HepG2 (cell line): ENCODE data around the gene FAM222A. TPM values are rescaled to one million over a fixed set of nuclear protein-coding genes. Genes with fewer than 3 reads are reported as not detected.

Source experiments
- BHLHE40 ChIP-seq: IDR thresholded peaks from 2 replicates; pipeline ENCODE4 v1.6.1; 2011; ENCODE audit warnings: low read length, improper control_type of control experiment
- CEBPB ChIP-seq: IDR thresholded peaks from 2 replicates; pipeline ENCODE4 v1.6.1; 2011; ENCODE audit warnings: low read depth, low read length, improper control_type of control experiment, borderline replicate concordance
- CEBPG ChIP-seq: IDR thresholded peaks from 2 replicates; pipeline ENCODE4 v1.6.1; 2016
- FLYWCH1 ChIP-seq: sonication (generic); formaldehyde crosslinking; IDR thresholded peaks from 2 replicates; pipeline ENCODE4 v1.8.1; 2023; ENCODE audit warnings: mild to moderate bottlenecking, missing genetic modification reagents
- IKZF1 ChIP-seq: fragments of 450-650 bp; IDR thresholded peaks from 2 replicates; pipeline ENCODE4 v1.7.1; 2016
- IRF1 ChIP-seq: sonication (generic); formaldehyde crosslinking; IDR thresholded peaks from 2 replicates; pipeline ENCODE4 v1.4.0; 2020; ENCODE audit warnings: low read depth, mild to moderate bottlenecking, missing genetic modification reagents
- KDM3A ChIP-seq: IDR thresholded peaks from 2 replicates; pipeline ENCODE4 v1.6.1; 2018; ENCODE audit warnings: low read depth, missing compliant biosample characterization
- KLF11 ChIP-seq: IDR thresholded peaks from 2 replicates; pipeline ENCODE4 v1.6.1; 2016; ENCODE audit warnings: missing compliant biosample characterization
- MAFG ChIP-seq: sonication (generic); formaldehyde crosslinking; IDR thresholded peaks from 2 replicates; pipeline ENCODE4 v1.5.1; 2020; ENCODE audit warnings: mild to moderate bottlenecking, missing genetic modification reagents
- MATR3 ChIP-seq: sonication (generic); formaldehyde crosslinking; IDR thresholded peaks from 2 replicates; pipeline ENCODE4 v1.4.0; 2020; ENCODE audit warnings: missing genetic modification reagents
- RXRA ChIP-seq: sonication (generic); formaldehyde crosslinking; IDR thresholded peaks from 2 replicates; pipeline ENCODE4 v1.5.1; 2020; ENCODE audit warnings: missing genetic modification reagents
- SRSF1 ChIP-seq: fragments of 200-400 bp; formaldehyde crosslinking; optimal IDR thresholded peaks from 2 replicates; pipeline ENCODE3; 2017; ENCODE audit warnings: mild to moderate bottlenecking, low read depth, low read length, moderate library complexity
- YEATS2 ChIP-seq: sonication (generic); formaldehyde crosslinking; IDR thresholded peaks from 2 replicates; pipeline ENCODE4 v1.4.0; 2020; ENCODE audit warnings: missing genetic modification reagents, borderline replicate concordance
- ZBTB7A ChIP-seq: sonication (generic); formaldehyde crosslinking; IDR thresholded peaks from 2 replicates; pipeline ENCODE4 v1.8.0; 2022; ENCODE audit warnings: mild to moderate bottlenecking, missing genetic modification reagents
- ZGPAT ChIP-seq: IDR thresholded peaks from 2 replicates; pipeline ENCODE4 v1.6.1; 2016; ENCODE audit warnings: mild to moderate bottlenecking
- ZMYM3 ChIP-seq: sonication (generic); formaldehyde crosslinking; IDR thresholded peaks from 2 replicates; pipeline ENCODE4 v1.5.1; 2020; ENCODE audit warnings: mild to moderate bottlenecking, missing genetic modification reagents
- ZNF12 ChIP-seq: sonication (generic); formaldehyde crosslinking; IDR thresholded peaks from 2 replicates; pipeline ENCODE4 v1.5.0; 2020; ENCODE audit warnings: missing genetic modification reagents
- ZNF30 ChIP-seq: sonication (generic); formaldehyde crosslinking; IDR thresholded peaks from 2 replicates; pipeline ENCODE4 v1.5.0; 2020; ENCODE audit warnings: mild to moderate bottlenecking, missing genetic modification reagents
- ZNF543 ChIP-seq: sonication (generic); formaldehyde crosslinking; IDR thresholded peaks from 2 replicates; pipeline ENCODE4 v1.4.0; 2020; ENCODE audit warnings: mild to moderate bottlenecking, missing genetic modification reagents
- ZNF589 ChIP-seq: sonication (generic); formaldehyde crosslinking; conservative IDR thresholded peaks from 2 replicates; pipeline ENCODE4 v1.8.0; 2022; ENCODE audit warnings: mild to moderate bottlenecking, moderate library complexity, missing genetic modification reagents
- ZNF788 ChIP-seq: sonication (generic); formaldehyde crosslinking; IDR thresholded peaks from 2 replicates; pipeline ENCODE4 v1.5.0; 2020; ENCODE audit warnings: mild to moderate bottlenecking, missing genetic modification reagents, borderline replicate concordance
- ZNF891 ChIP-seq: sonication (generic); formaldehyde crosslinking; IDR thresholded peaks from 2 replicates; pipeline ENCODE4 v1.5.0; 2020; ENCODE audit warnings: mild to moderate bottlenecking, missing genetic modification reagents
- polyA plus RNA-seq, 8 experiments: library from polyadenylated mRNA; depleted of rRNA in 3 of 8; stranded (reverse) in 7 of 8; unstranded in 1 of 8; fragments of >200 nt; fragmentation: Illumina TruSeq in 4 of 8; extraction: Trizol in 4 of 8; gene quantifications; 2 replicates each; pipeline versions ENCODE4 v1.2.1 to v1.2.3, GENCODE V29; 2011 to 2016; ENCODE audit warnings: low read depth in 4 of 8, missing spikeins in 1 of 8, mixed read lengths in 1 of 8; ENCODE audit not compliant: insufficient read depth in 1 of 8
- total RNA-seq, 5 experiments: library from RNA; depleted of rRNA; stranded (reverse); fragments of >200 nt; fragmentation: Illumina TruSeq; extraction: Trizol; gene quantifications; 2 replicates each; pipeline ENCODE4 v1.2.3, GENCODE V29; 2016; ENCODE audit warnings: low read depth in 1 of 5
- TF ChIP-seq, protein P1 (sequence below): IDR thresholded peaks from 2 replicates; pipeline ENCODE4 v1.6.1; 2016; ENCODE audit warnings: low read depth, control low read depth
- TF ChIP-seq, protein P2 (sequence below): IDR thresholded peaks from 2 replicates; pipeline ENCODE4 v1.4.0; 2020; ENCODE audit warnings: mild to moderate bottlenecking, missing genetic modification reagents

FAM222A gene
- total and polyA plus RNA-seq, 2 of the 13 experiments (the other 11 are each of a cell fraction or from before 2014, with no cell fraction given) = 2.7 to 9.6 TPM

GRCh38 chr12:109804820-109805761 is 91.5 kb downstream of the FAM222A start (continued):
- TF ChIP-seq BHLHE40 = no peak
- no peak; the same call in 1 of the 2 replicates for TF ChIP-seq RXRA
- no peak for TF ChIP-seq IRF1 (CRISPR knock-in tag)
- no peak for TF ChIP-seq ZNF589 (CRISPR knock-in tag)
- peak; percentile 55; the same call in 1 of the 2 replicates for TF ChIP-seq CEBPG (CRISPR knock-in tag)
- no peak for TF ChIP-seq ZNF12
- TF ChIP-seq SRSF1 = no peak
- peak; percentile 35; the same call in 1 of the 2 replicates for TF ChIP-seq ZMYM3 (CRISPR knock-in tag)
- no peak for TF ChIP-seq ZNF543 (CRISPR knock-in tag)
- no peak for TF ChIP-seq MATR3 (CRISPR knock-in tag)
- TF ChIP-seq MAFG = no peak
- TF ChIP-seq, protein P1, sequence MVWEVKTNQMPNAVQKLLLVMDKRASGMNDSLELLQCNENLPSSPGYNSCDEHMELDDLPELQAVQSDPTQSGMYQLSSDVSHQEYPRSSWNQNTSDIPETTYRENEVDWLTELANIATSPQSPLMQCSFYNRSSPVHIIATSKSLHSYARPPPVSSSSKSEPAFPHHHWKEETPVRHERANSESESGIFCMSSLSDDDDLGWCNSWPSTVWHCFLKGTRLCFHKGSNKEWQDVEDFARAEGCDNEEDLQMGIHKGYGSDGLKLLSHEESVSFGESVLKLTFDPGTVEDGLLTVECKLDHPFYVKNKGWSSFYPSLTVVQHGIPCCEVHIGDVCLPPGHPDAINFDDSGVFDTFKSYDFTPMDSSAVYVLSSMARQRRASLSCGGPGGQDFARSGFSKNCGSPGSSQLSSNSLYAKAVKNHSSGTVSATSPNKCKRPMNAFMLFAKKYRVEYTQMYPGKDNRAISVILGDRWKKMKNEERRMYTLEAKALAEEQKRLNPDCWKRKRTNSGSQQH (CRISPR knock-in tag) = no peak
- TF ChIP-seq YEATS2 = no peak
- TF ChIP-seq ZBTB7A = no peak
- TF ChIP-seq FLYWCH1 = no peak
- TF ChIP-seq ZNF788 (CRISPR knock-in tag) = no peak
- no peak for TF ChIP-seq ZGPAT
- TF ChIP-seq, protein P2, sequence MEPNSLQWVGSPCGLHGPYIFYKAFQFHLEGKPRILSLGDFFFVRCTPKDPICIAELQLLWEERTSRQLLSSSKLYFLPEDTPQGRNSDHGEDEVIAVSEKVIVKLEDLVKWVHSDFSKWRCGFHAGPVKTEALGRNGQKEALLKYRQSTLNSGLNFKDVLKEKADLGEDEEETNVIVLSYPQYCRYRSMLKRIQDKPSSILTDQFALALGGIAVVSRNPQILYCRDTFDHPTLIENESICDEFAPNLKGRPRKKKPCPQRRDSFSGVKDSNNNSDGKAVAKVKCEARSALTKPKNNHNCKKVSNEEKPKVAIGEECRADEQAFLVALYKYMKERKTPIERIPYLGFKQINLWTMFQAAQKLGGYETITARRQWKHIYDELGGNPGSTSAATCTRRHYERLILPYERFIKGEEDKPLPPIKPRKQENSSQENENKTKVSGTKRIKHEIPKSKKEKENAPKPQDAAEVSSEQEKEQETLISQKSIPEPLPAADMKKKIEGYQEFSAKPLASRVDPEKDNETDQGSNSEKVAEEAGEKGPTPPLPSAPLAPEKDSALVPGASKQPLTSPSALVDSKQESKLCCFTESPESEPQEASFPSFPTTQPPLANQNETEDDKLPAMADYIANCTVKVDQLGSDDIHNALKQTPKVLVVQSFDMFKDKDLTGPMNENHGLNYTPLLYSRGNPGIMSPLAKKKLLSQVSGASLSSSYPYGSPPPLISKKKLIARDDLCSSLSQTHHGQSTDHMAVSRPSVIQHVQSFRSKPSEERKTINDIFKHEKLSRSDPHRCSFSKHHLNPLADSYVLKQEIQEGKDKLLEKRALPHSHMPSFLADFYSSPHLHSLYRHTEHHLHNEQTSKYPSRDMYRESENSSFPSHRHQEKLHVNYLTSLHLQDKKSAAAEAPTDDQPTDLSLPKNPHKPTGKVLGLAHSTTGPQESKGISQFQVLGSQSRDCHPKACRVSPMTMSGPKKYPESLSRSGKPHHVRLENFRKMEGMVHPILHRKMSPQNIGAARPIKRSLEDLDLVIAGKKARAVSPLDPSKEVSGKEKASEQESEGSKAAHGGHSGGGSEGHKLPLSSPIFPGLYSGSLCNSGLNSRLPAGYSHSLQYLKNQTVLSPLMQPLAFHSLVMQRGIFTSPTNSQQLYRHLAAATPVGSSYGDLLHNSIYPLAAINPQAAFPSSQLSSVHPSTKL (CRISPR knock-in tag) = 0 out of 2 replicates have a peak, but pooled peaks have one; percentile 12
- TF ChIP-seq ZNF891 = no peak
- no peak for TF ChIP-seq IKZF1
- TF ChIP-seq KLF11 (CRISPR knock-in tag) = no peak
- no peak for TF ChIP-seq KDM3A
- TF ChIP-seq ZNF30 (CRISPR knock-in tag) = no peak
- peak; percentile 57; the same call in 1 of the 2 replicates for TF ChIP-seq CEBPB
